CD4-positive, alpha-beta T cell treated with Interleukin-21 for 1 hour (primary cell): ENCODE data around the gene CCDC17.

Experiments
- DNase-seq: peaks from one replicate; pipeline ENCODE4 v3.0.0-alpha.2; 2020

CCDC17 gene

DNA sequence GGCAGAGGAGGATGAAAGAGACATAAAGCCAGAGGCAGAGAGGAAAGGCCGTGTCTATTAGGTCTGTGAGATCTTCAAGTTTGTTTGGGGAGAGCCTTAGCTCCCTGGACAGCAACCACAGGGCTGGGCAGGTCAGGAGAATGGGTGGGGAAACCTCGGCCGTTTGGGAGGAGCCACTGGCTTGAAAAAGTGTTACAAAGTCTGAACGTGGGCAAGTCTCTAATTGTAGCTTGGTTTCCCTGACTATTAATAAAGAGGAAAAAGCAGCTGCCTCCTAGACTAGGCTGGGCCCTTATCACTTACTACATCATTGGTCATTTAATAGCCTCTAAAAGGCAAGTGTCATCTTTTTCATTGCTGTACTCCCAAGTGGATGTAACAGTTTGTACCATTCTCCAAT, at the start of gene CCDC17:
CCDC17 (minus strand) TSS at position 83 of the 400 bp plus-strand sequence. CDS start 145 bp downstream, outside the sequence.
- DNase-seq = no peak

DNA sequence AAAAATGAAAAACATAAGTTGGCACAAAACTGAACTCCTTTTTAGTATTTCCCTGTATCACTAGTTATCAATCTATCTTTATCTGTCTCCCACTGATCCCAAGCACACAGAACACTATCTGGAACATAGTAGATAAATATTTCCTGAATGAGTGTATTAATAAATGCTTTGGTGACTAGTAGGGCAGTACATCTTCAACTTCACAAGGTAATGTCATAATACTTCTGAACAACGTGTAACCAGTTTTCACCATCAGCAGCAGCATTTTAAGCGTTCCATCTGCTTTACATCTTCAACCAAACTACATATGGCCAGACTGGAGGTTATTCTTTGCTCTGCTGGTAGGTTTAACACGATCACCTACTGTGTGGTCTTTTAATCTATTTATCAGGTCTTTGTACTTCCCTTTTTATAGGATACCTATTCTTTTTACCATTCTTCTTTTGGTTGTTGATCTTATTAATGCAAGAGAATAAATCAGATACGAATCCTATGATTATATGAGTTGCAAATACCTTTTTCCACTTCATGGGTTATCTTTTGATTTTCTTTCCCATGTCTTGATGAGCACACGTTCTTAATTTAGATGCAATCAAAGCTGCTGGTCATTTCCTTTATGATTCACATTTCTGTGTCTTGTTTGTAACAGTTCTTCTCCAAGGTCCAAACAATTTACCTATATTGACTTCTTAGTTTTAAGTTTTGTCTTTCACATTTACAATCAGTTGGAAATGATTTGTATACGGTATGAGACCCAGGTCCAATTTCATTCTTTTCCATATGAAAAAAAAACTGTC, 46.2 kb upstream of the CCDC17 start:
- DNase-seq = no peak

DNA sequence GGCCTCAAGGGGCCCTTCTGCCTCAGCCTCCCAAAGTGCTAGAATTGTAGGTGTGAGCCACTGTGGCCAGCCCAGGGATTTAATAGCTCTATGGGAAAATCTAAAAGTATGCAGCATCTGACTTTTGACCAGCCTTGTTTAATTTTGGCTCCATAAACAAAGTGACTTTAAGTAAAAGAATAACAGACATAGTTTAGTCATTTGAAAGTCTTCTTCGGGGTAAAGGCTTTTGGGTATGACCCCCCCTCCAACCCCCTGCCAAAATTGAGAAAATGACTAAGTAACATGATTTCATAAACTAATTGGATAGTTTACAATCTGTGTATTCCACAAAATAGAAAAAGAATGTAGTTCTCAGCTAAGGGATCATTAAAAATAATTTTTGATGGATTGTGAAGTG, 45.5 kb upstream of the CCDC17 start:
- no peak for DNase-seq

DNA sequence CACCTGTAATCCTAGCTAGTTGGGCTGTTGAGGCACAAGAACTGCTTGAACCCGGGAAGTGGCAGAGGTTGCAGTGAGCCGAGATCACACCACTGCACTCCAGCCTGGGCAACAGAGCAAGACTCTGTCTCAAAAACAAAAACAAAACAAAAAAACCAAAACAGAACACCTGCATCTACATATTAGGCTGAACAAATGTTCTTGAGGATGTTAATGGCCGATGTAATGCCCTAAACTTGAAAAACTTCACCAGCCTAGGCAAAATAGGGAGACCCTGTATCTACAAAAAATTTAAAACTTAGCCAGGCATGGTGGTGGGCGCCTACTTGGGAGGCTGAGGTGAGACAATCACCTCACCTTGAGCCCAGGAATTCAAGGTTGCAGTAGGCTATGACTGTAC, 44.7 kb upstream of the CCDC17 start:
- no peak for DNase-seq

DNA sequence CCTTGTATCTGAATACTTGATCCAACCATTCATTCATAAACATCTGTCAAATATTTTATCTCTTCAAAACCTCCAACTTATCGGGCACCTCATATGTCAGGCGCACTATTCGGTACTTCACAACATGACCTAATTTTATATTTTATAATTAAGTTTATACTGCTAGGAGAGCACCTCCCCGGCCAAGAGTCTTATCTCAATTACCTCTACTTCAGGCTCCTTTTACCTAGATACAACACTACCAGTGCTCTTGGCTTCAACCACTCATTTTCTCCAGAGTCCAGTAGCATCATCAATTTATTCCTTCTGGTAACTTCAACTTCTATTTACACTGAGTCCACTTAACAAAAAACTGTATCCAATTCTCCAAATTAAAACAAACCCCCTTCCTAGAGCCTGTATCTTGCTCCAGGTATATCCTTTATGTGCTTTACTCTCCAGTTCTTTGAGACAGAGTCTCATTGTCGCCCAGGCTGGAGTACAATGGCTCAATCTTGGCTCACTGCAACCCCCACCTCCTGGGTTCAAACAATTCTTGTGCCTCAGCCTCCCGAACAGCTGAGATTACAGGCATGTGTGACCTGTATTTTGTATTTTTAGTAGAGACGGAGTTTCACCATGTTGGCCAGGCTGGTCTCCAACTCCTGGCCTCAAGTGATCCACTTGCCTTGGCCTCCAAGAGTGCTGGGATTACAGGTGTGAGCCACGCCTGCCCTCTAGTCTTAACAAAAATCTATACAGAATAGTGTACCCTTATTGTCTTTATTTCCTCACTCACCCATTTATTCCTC, 43.7 kb upstream of the CCDC17 start:
- DNase-seq = no peak

DNA sequence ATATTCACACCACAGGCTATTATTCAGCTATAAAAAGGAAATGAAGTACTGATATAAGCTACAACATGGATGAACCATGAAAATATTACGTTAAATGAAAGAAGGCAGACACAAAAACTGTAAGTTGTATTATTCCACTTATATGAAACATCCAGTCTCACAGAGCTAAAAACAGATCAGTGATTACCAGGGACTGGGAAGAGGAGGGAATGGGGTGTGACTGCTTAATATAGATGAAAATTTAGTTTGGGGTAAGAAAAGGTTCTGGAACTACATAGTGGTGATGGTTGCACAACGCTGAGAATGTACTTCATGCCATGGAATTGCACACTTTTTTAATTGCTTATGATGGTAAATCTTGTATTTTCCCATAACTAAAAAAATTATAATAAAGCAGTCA, 43.0 kb upstream of the CCDC17 start:
- DNase-seq = no peak

DNA sequence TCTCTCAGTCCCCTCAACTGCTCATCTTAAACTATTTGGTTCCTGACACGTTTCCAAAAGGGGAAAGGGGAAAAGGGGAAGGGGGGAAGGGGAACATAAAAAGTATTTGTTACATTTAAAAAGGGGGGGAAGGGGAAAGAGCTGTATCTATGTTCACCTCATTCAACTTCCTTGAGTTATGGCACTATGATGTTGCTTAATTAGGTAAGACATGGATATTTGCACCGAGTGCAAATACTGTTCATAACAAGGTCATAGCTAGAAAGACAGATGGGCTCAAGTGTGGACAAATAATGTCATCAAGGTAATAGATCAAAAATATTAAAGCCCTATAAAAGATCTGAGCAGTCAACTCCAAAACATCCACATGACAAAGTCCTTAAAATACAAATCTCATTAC, 36.5 kb upstream of the CCDC17 start:
- DNase-seq = no peak

DNA sequence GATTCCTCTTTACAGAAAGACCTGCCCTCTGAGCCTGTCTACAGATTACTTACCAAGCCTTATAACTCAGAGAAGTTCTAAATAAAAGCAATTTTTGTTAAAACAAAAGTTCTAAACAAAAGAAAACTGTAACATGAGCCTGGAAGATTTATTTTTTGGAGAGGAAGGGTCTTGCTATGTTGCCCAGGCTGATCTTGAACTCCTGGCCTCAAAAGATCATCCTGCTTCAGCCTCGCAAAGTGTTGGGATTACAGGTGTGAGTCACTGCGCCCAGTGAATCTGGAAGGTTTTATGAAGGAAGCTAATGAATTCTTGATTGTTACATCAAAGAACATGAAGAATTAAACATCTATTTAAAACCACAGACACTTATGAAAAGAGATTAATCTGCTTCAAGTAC, 35.4 kb upstream of the CCDC17 start:
- DNase-seq = no peak

DNA sequence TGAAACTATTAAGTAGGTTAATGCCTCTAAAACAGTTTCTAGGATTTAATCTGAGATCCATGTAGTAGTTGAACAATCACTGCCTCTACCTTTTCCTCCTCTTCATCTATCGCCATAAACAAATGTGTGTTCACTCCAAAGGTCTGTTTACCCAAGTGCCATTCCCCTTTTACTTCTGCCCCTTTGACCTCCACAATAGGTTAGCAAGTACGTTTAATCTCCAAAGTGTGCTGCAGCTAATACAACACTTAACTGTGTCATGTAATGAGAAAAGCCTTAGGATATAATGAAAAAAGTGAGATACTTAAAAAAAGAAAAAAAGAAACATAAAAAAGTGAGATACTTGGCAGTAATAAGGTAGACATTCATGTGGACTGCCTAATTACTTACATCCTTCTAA, 34.3 kb upstream of the CCDC17 start:
- DNase-seq = no peak

DNA sequence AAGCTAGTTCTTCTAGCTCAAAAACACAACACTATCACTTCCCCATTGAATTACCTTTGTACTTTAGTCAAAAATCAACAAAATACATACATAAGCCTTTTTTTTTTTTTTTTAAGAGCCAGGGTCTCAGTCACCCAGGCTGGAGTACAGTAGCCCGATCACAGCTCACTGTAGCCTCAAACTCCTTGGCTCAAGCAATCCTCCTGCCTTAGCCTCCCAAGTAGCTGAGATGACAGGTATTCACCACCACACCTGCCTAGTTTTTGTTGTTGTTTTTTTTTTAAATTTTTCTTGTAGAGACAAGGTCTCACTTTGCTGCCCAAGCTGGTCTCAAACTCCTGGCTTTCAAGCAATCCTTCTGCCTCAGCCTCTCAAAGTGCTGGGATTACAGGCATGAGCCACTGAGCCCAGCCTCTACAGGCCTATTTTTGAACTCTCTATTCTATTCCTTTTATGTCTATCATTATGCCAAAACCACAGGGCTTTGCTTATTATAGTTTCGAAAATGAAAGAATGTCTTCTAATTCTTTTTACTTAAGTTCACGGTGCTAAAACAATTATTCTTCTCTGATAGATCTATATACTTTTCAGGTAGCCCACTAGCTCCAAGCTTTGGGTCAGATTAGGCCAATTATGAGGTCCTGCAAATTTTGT, 32.8 kb upstream of the CCDC17 start:
- DNase-seq = no peak

DNA sequence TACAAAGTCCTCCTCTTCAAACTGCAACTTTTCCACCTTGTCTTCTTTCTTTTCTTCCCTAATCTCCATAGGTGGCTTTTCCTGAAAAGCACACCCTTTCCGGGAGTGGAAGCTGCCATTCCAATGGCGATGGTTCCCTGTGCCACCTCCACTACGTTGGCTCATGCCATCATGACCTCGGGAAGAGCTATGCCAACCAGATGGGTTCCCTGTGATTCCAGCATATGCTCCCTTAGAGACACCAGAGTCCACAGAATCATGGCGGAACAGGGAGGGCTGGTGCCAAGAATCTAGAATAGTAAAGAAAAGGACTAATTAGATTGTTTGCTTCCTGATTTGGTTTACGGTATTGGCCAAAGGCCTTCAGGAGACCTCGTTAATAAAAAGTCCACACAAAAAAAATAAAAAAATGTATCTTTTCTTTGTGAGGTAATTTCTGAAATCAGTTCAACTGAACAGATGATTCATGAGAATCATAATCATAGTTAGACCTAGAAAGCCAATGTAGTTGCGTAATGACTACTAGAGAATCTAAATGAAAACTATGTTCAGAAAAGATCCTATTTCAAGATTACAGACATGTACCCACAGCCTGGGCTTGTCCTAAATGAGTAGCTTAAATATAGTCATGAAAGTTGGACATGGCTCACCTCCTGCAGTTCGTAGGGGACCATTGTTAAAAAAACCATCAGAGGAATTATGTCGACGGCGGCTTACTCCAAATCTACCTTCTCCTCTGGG, 30.9 kb upstream of the CCDC17 start:
- no peak for DNase-seq

DNA sequence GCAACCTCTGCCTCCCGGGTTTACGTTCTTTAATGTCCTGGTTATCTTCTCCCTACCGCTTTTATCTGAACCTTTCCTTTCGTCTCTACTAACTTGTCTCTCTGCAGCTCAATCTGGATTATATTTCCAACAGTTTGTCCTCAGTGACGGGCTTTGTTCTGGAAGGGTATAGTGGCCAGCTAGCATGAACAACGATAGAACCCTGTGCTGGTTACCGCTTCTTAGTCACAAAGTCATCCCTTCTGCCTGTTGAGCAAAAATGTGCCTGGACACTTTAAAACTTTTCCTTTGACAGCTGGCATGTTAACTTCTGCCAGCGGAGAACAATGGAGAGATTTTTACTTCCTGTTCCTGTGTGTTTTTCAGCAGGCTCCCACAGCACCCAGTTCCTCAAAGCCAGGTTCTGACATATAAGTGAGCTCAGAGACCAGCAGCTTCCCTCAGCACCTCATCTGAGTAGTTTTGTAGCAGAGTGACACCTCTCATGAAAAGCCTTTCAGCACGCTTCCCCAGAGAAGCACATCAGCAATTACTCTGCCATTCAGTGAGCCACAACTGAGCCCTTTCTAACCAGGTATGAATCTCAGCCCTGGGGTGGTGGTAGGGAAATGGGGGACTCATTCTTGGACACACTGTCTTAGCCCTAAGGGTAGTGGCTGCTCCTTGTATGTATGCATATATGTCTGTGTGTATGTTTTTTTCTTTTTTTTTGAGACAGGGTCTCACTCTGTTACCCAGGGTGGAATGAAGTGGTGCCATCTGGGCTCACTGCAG, 23.6 kb upstream of the CCDC17 start:
- no peak for DNase-seq

DNA sequence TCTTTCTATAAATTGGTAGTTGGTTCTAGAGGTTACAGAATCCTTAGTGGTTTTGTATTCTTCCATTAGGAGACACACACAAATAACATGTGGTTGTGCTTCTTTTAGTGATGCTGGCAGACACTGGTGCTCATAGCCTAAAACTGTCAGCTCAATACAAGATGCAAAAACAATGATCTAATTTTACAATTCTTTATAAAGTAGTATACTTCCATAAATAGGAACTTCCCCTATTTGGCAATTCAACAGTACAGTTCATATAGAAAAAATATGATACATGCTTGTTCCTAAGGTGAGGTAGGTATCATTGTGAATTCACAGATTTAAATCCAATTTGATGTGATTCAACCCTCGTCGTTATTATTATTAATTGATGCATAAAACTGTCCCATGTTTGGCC, 20.8 kb upstream of the CCDC17 start:
- no peak for DNase-seq

DNA sequence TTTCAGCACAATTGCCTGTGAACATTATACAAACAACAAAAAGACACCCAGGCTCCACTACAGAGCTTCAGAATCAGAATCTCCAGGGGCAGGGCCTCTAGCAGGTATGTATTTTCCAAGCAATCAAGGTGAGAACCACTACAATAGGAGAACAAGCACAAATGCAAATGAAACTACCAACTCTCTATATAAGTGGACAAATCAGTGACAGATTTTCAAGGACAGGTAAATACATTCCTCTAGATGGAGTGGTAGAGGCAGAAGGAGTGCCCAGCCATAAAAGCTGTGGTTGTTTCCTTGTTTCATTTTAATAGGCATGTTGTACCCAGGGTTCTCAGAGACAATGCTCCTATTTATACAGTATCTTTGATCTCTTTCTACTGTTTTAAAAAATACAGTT, 20.1 kb upstream of the CCDC17 start:
- DNase-seq = no peak

DNA sequence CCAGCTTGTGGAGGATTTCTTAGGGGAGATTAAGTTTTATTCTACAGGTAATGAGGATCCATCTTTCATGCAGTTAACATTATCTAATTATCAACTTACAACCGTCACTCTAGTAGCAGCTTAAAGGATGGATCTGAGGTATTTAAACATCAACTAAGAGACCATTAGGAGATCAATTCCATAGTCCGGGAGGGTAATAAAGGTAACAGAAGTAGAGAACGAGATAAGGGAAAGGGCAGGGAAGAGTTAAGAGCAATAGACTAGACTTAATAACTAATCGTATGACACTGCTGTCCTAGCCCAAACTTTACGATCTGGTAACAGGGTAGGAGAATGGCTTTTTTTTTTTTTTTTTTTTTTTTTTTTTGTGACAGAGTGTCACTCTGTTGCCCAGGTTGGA, 19.5 kb upstream of the CCDC17 start:
- no peak for DNase-seq

DNA sequence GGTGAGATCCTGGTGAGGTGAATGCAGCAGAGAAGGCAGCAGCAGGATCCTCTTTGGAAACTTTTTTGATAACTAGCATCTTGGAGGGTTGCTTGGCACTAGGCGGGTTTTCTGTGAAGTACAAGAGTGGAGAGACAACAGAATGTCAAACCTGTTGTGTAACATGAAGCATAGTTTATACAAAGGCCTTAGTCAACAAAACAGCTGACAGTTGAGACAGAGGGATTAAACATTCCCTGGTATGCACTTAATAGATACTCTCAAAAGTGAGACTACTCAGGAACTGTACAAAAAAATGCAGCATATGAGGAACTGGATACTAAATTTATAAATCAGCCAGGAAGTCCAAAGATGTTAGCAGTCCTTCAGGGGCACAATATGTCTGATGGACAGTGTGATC, 16.4 kb upstream of the CCDC17 start:
- DNase-seq = no peak

DNA sequence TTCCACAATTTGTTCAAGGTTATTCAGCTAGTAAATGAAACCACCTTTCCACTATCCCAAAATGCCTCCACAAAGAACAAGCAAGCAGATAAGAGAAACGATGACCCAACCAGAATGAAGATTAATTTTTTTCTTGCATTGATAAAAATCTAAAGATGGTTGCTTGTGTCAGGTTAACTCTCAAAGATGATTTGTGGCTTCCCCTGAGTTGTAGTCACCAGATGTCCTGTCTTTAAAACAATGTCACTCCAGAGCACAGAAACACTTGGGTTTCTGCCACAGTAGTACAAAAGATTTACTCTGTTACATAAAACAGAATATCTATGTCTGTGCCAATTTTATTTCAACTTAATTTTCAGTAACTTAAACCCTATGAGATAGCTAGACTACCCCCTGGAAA, 11.4 kb upstream of the CCDC17 start:
- no peak for DNase-seq

DNA sequence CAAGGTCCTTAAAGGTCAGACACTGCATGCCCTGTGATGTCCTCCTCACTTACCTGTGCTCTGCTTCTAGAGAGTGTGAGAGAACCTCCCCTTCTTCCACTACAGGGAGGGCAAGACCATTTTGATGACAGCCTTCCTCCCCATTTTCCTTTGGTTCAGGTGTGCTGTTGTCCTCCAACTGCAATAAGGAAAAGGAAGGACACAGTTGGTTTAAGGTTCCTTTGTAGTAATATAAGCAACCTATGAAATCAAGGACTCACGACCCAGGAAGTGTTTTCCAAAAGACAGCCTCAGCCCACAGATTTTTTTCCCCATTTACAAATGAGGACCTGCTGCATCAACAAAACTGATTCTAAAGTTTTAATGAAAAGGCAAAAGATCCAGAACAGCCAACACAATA, 6.6 kb upstream of the CCDC17 start:
- no peak for DNase-seq

DNA sequence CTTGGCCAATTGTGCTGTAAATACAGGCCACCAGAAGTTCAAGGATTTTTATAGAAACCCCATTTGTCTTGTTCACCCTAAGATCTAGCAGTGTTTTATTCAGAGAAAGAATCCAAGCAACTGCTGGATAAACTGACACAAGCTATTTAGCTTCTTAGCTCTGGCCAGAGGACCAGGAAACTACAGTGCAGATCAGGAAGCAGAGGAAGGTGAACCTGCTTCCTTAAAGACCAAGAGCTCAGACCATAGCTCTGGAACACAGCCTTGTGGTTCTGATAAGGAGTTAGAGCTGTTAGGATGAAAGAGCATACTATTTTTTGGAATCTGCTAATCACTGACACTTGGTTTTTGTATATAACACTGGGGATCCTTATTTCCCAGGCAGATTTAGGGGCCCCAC, 5.2 kb upstream of the CCDC17 start:
- no peak for DNase-seq

DNA sequence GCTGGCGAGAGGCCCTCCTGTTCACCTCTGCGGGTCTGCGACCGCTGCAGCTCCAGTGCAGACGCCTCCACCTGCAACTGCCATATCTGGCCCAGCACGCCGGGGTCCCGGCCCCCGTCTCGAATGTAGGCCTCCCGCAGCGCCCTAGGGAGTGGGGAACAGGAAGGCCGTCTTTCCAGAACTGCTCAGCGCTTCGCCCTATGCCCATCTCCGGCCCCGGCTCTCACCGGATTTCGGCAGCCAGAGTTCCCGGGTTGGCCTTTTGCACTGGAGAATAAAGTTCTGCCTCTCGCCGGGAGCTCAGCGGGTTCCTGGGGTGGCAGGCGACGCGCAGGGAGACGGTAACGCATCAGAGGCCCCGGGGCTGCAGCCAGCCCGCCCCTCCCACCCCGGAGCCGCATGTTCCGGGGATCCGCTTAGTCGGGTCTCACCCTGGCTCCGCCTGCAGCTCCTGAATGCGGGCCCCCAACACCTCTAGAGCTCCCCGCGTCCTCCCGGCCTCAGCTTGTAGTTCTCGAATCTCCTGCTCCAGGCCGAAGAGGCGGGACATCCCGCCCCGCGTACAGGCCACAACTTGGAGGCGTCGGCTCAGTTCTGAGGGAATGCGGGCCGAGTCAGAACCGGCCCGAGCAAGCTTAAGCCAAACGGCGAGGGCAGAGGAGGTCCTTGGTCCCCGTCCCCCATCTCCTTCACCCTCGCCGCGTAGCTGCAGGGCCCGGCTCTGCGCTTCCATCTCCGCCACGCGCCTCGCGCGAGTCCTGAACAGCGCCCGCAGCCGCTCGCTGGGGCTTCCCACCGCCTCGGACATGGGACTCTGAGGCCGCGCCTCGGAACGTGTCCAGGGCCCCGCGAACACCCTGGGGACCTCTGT, 1.1 kb downstream of the CCDC17 start:
- DNase-seq = no peak

DNA sequence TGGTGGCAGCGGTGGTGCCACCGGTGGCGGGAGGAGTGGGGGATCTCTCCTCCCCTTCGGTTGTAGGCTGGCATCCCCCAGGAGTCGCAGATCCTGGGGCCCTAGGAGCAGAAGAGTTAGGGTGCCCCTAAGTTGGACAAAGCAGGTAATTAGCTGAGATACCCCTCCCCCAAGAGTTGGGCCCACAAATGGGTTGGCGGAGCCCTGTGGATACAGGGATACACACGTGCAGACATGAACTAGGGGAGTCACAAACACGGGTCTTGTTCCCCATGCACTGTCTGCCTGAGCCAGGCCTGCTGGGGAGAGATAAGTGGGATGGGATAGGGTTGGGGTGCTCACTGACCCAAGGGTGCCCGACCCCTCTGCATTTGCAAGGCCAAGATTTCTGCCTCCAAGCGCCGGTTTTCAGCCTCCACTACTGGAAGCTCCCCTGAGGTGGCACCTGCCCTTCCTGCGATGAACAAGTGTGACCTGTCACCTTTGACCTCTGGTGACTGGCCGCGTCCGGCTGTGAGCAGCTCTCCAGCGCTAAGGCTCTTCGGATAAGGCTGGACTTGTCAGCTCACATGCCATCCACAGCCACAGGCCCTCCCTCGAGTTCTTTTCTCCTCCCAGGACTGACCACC, 1.8 kb downstream of the CCDC17 start:
- DNase-seq = no peak
